Smooth muscle cell (in vitro differentiated cells): ENCODE data around the gene MYL4. TPM values are rescaled to one million over a fixed set of nuclear protein-coding genes. Genes with fewer than 3 reads are reported as not detected.

ENCODE experiments used
- DNase-seq: peaks from one replicate; lab custom pipeline; 2025; ENCODE audit not compliant: unreplicated experiment; lab: John Stamatoyannopoulos, UW
- H2AFZ ChIP-seq: fragments of 200-600 bp; sonication (generic); 2 replicates; pipeline ENCODE4 v1.6.0; 2016; ENCODE audit warnings: antibody characterized with exemption, low read depth, mild to moderate bottlenecking
- H3F3A ChIP-seq: fragments of 200-600 bp; sonication (generic); 2 replicates; pipeline ENCODE4 v1.6.0; 2017; ENCODE audit warnings: antibody characterized with exemption, low read depth
- H3K27ac ChIP-seq: fragments of 200-600 bp; sonication (generic); 2 replicates; pipeline ENCODE4 v1.5.1; 2016; ENCODE audit warnings: low read depth, mild to moderate bottlenecking
- H3K27me3 ChIP-seq: fragments of 200-600 bp; sonication (generic); 2 replicates; pipeline ENCODE4 v1.6.1; 2016; ENCODE audit warnings: low read depth, mild to moderate bottlenecking
- H3K36me3 ChIP-seq: fragments of 200-600 bp; sonication (generic); 2 replicates; pipeline ENCODE4 v1.5.1; 2016; ENCODE audit warnings: low read depth
- H3K4me1 ChIP-seq: fragments of 200-600 bp; sonication (generic); 2 replicates; pipeline ENCODE4 v1.5.1; 2016; ENCODE audit warnings: low read depth
- H3K4me2 ChIP-seq: fragments of 200-600 bp; sonication (generic); 2 replicates; pipeline ENCODE4 v1.6.0; 2016; ENCODE audit warnings: mild to moderate bottlenecking
- H3K4me3 ChIP-seq: fragments of 200-600 bp; sonication (generic); 2 replicates; pipeline ENCODE4 v1.5.1; 2016; ENCODE audit warnings: mild to moderate bottlenecking
- H3K79me2 ChIP-seq: fragments of 200-600 bp; sonication (generic); 2 replicates; pipeline ENCODE4 v1.6.0; 2016; ENCODE audit warnings: low read depth, mild to moderate bottlenecking
- H3K9ac ChIP-seq: fragments of 200-600 bp; sonication (generic); 2 replicates; pipeline ENCODE4 v1.6.0; 2016; ENCODE audit warnings: low read depth
- H3K9me3 ChIP-seq: fragments of 200-600 bp; sonication (generic); replicated peaks from 2 replicates; pipeline ENCODE4 v1.5.1; 2016; ENCODE audit warnings: low read depth
- H4K20me1 ChIP-seq: fragments of 200-600 bp; sonication (generic); 2 replicates; pipeline ENCODE4 v1.6.0; 2016; ENCODE audit warnings: low read depth
- WGBS: methylation state at CpG from one replicate; pipeline ENCODE4 v1.1.7; 2016; ENCODE audit warnings: low lambda C conversion rate; 5-methylcytosine and 5-hydroxymethylcytosine counted together
- polyA plus RNA-seq: library from polyadenylated mRNA; unstranded; fragments of >200 nt; fragmentation: Nextera tagmentation; extraction: Ambion mirVana; gene quantifications from 2 replicates; pipeline ENCODE4 v1.2.1, GENCODE V29; 2016
- small RNA-seq: library from RNA; depleted of rRNA; stranded (forward); fragments of <200 nt; gene quantifications from one replicate; pipeline ENCODE3, GENCODE V24; 2014
- total RNA-seq: library from RNA; depleted of rRNA; stranded (reverse); fragments of >200 nt; gene quantifications from 2 replicates; pipeline ENCODE4 v1.2.3, GENCODE V29; 2014
- TF ChIP-seq, protein P1 (sequence below): fragments of 200-600 bp; sonication (generic); IDR thresholded peaks from 2 replicates; pipeline ENCODE4 v1.5.1; 2017; ENCODE audit warnings: borderline replicate concordance, mild to moderate bottlenecking, antibody characterized with exemption; ENCODE audit not compliant: insufficient read depth, poor library complexity, severe bottlenecking

Gene MYL4
- total and polyA plus RNA-seq, 2 experiments from 2014 or later: 6.5 to 8.3 TPM

DNA sequence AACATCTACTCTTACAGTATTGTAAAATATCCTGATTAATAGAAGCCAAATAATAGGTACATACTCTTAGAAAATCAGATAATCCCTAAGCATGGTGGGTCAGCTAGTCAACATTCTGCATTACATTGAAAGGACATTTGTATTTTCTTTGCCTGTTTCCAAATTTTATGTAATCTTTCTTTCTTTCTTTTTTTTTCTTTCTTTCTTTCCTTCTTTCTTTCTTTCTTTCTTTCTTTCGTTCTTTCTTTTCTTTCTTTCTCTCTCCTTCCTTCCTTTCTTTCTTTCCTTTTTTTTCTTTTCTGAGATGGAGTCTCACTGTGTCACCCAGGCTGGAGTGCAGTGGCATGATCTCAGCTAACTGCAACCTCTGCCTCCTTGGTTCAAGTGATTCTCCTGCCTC, 63.3 kb downstream of the MYL4 start:
- H4K20me1 ChIP-seq: no peaks in the 10 kb centered on the region
- H2AFZ ChIP-seq: no peak overlapping the region
- DNase-seq: no peak
- no peaks in the 10 kb centered on the region for H3K27me3 ChIP-seq
- no peak overlapping the region for H3K9ac ChIP-seq
- no peaks in the 10 kb centered on the region for H3K36me3 ChIP-seq
- 73% methylated on average over 1 of the region's 1 CpG for WGBS
- peaks cover 13% of the 10 kb centered on the region for H3F3A ChIP-seq
- no peak overlapping the region for H3K4me2 ChIP-seq
- H3K4me3 ChIP-seq: no peak overlapping the region
- H3K4me1 ChIP-seq: peaks cover 17% of the 10 kb centered on the region
- no peaks in the 10 kb centered on the region for H3K79me2 ChIP-seq
- TF ChIP-seq, protein P1, sequence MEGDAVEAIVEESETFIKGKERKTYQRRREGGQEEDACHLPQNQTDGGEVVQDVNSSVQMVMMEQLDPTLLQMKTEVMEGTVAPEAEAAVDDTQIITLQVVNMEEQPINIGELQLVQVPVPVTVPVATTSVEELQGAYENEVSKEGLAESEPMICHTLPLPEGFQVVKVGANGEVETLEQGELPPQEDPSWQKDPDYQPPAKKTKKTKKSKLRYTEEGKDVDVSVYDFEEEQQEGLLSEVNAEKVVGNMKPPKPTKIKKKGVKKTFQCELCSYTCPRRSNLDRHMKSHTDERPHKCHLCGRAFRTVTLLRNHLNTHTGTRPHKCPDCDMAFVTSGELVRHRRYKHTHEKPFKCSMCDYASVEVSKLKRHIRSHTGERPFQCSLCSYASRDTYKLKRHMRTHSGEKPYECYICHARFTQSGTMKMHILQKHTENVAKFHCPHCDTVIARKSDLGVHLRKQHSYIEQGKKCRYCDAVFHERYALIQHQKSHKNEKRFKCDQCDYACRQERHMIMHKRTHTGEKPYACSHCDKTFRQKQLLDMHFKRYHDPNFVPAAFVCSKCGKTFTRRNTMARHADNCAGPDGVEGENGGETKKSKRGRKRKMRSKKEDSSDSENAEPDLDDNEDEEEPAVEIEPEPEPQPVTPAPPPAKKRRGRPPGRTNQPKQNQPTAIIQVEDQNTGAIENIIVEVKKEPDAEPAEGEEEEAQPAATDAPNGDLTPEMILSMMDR: no peak
- no peak overlapping the region for H3K27ac ChIP-seq
- no peaks in the 10 kb centered on the region for H3K9me3 ChIP-seq

DNA sequence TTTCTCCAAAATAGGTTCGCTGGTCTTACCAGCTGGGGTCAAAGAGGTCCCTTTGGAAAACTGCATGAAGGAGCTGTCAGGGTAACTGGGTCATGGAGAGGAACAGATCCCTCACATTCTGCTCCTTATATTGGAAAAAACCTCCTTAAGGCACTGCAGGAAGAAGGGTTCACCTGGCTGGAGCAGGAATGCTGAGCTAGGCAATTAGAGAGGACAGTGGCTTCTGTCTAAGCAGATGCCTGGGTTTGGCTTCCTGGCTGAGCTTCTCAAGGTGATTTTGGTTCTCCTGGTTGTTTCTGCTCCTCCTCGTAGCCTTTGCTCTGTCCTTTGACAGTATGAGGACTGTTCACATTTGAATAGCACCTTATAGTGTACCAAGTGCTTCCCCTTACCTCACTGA, 64.1 kb downstream of the MYL4 start:
- no peak overlapping the region for H2AFZ ChIP-seq
- no peaks in the 10 kb centered on the region for H3K27me3 ChIP-seq
- H3K9ac ChIP-seq: no peak overlapping the region
- no peaks in the 10 kb centered on the region for H4K20me1 ChIP-seq
- TF ChIP-seq, protein P1: no peak
- no peak for DNase-seq
- no peak overlapping the region for H3K4me2 ChIP-seq
- WGBS: 86% methylated on average over 2 of the region's 2 CpGs
- no peak overlapping the region for H3K27ac ChIP-seq
- H3K4me3 ChIP-seq: no peak overlapping the region
- H3K4me1 ChIP-seq: peaks cover 17% of the 10 kb centered on the region
- peaks cover 13% of the 10 kb centered on the region for H3F3A ChIP-seq
- H3K9me3 ChIP-seq: no peaks in the 10 kb centered on the region
- no peaks in the 10 kb centered on the region for H3K79me2 ChIP-seq
- H3K36me3 ChIP-seq: no peaks in the 10 kb centered on the region

Small RNA genes within 50 kb of the gene (small RNA-seq; reads per million reads assigned to genes)
- gene RNU7-186P: not detected

Other genes with a start within 250 kb of the MYL4 start
- not detected in 2 replicates for gene RPRML, start 230.1 kb upstream of the MYL4 start, total RNA-seq
- gene RPRML, start 230.1 kb upstream of the MYL4 start, polyA plus RNA-seq: 1.3 TPM in 1 of 2 replicates, not detected in the other
- gene CDC27, start 20.1 kb upstream of the MYL4 start, total RNA-seq: 94.2 and 101 TPM in 2 replicates
- gene CDC27, start 20.1 kb upstream of the MYL4 start, polyA plus RNA-seq: 53.1 and 61.5 TPM in 2 replicates
- gene ITGB3, start 44.5 kb downstream of the MYL4 start, total RNA-seq: 5.1 and 7.9 TPM in 2 replicates
- gene ITGB3, start 44.5 kb downstream of the MYL4 start, polyA plus RNA-seq: 3.9 and 5.2 TPM in 2 replicates
- gene EFCAB13, start 114.6 kb downstream of the MYL4 start, total RNA-seq: 2.0 and 4.6 TPM in 2 replicates
- 1.2 and 3.3 TPM in 2 replicates for gene EFCAB13, start 114.6 kb downstream of the MYL4 start, polyA plus RNA-seq